HUES48 (cell line): ENCODE measurements around the gene KRT72.

Source experiments
- H3K27ac ChIP-seq: one replicate; pipeline ENCODE4 v1.7.0; 2013; ENCODE audit warnings: low read depth, low read length, inconsistent platforms
- H3K27me3 ChIP-seq: 2 replicates; pipeline ENCODE4 v1.6.1; 2013; ENCODE audit warnings: mild to moderate bottlenecking, low read length; ENCODE audit not compliant: control insufficient read depth, insufficient read depth
- H3K36me3 ChIP-seq: 2 replicates; pipeline ENCODE4 v1.6.1; 2013; ENCODE audit warnings: low read length; ENCODE audit not compliant: control insufficient read depth, insufficient read depth
- H3K4me1 ChIP-seq: 2 replicates; pipeline ENCODE4 v1.6.1; 2013; ENCODE audit warnings: mild to moderate bottlenecking, low read length; ENCODE audit not compliant: control insufficient read depth, insufficient read depth
- H3K4me3 ChIP-seq: 2 replicates; pipeline ENCODE4 v1.5.1; 2013; ENCODE audit warnings: mild to moderate bottlenecking, low read depth, low read length
- H3K9ac ChIP-seq: 2 replicates; pipeline ENCODE4 v1.6.1; 2013; ENCODE audit warnings: mild to moderate bottlenecking, low read depth, low read length, moderate library complexity
- H3K9me3 ChIP-seq: 2 replicates; pipeline ENCODE4 v1.6.1; 2013; ENCODE audit warnings: low read length; ENCODE audit not compliant: control insufficient read depth, insufficient read depth

Gene KRT72

DNA sequence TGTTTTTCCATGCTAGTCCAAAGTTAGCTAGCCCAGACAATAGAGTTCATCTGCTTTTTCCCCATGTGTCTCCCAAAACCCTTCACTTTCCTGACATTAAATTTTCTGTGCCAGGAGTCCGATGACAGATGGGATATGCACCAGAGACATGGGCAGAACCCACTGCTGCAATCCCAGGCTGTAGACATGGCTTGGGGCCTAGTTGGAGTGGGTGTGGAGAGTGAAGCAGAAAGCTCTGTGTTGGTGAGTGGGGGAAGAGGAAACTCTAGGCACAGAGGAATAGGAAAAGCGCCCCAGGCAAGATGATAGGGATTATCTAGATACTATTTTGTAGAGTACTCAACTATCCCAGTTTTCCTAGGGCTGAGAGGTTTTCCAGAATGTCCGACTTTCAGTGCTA is 22.8 kb downstream of the KRT72 start:
- H3K27ac ChIP-seq, result no peak overlapping the region
- H3K9me3 ChIP-seq, result no peaks in the 10 kb centered on the region
- H3K4me1 ChIP-seq, result no peaks in the 10 kb centered on the region
- no peaks in the 10 kb centered on the region for H3K36me3 ChIP-seq
- H3K4me3 ChIP-seq, result no peak overlapping the region
- no peaks in the 10 kb centered on the region for H3K27me3 ChIP-seq
- no peak overlapping the region for H3K9ac ChIP-seq

DNA sequence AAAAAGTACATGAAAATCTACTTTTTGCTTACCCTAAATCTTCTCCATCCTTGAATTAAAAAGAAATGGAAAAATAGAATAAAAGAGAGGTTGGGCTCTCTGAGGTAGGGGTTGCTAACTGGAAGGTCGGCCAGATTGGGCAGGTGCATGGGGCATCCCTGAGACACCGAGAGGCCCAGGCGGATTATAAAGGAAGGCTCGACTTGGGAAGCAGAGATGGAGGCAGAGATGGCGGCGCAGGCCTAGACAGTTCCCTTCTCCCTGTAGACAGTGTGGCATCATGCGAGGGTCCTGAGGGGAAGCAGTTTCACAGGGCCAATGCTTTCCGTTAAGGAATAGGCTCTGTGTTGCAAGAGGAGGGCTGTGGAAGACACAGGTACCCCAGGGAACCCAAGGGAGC is 23.9 kb downstream of the KRT72 start:
- Histone ChIP-seq H3K27ac (no peak overlapping the region), H3K9ac (no peak overlapping the region), H3K4me1 (no peaks in the 10 kb centered on the region), H3K4me3 (no peak overlapping the region), H3K27me3 (no peaks in the 10 kb centered on the region), H3K36me3 (no peaks in the 10 kb centered on the region), H3K9me3 (no peaks in the 10 kb centered on the region)

DNA sequence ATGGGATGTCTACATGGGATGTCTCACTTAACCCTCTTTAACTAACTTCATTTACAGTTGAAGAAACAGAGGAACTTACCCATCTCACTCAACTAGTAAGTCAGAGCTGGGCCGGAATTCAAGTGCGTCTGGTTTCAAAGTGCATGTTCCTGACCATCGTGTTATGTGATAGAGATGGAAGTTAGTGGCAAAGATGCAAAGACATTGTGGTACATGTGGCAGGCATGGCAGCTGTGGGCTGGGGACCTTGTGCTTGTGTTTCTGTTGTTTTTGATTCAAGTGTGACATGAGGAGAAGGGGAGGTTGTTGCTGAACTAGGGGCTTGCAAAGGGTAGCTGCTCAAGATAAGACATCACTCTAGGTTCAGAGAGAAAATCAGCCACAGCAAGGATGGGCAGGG is 25.3 kb downstream of the KRT72 start:
- Histone ChIP-seq H3K27me3 (no peaks in the 10 kb centered on the region), H3K27ac (no peak overlapping the region), H3K4me1 (no peaks in the 10 kb centered on the region), H3K4me3 (no peak overlapping the region), H3K9me3 (no peaks in the 10 kb centered on the region), H3K9ac (no peak overlapping the region), H3K36me3 (no peaks in the 10 kb centered on the region)

DNA sequence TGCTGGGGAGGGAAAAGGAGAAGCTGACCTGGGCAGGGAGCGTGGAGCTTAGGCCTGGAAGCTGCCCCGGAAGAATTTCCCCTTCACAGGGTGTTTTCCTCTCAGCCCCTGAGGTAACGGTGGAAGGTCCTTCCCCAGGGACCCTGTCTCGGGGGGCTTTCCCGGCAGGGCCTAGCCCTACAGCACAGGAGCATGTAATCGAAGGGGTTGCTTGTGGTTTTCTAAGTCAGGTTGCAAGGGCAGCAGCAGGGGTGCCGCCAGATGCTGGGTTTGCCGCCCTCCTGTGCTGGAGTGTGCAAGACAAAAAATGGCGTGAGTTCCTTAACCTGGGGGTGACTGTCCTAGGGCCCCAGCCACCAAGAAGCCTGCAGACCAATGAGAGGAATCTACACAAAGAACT is 26.0 kb downstream of the KRT72 start:
- no peaks in the 10 kb centered on the region for H3K27me3 ChIP-seq
- H3K27ac ChIP-seq, result no peak overlapping the region
- no peak overlapping the region for H3K9ac ChIP-seq
- no peak overlapping the region for H3K4me3 ChIP-seq
- H3K36me3 ChIP-seq, result no peaks in the 10 kb centered on the region
- H3K9me3 ChIP-seq, result no peaks in the 10 kb centered on the region
- no peaks in the 10 kb centered on the region for H3K4me1 ChIP-seq

DNA sequence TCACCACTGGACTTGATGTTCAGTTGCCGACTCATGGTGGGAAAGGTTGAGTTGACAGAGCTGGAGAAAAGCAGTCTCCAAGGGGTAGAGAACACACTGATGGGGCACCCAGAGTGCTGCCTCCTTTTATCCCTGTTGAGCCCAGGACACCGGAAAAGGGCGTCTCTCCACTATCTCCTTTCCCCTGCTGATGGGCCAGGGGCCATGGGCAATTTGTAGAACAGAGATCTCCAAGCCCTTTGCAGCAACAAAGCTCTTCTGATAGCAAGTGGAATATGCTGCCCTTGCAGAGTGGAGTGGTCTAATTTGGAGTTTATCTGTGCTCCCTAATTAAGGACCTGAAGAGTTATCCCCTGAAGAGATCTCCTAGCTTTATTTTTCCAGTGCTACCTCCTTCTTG is 27.5 kb downstream of the KRT72 start, which contains the start of gene KRT74:
Gene KRT74, minus strand, starts transcription at position 101 of the 400 bp plus-strand sequence. Its CDS starts 66 bp downstream, at position 35.
- Histone ChIP-seq H3K4me1 (no peaks in the 10 kb centered on the region), H3K27ac (no peak within 1 kb of the TSS), H3K4me3 (no peak within 1 kb of the TSS), H3K9ac (no peak within 1 kb of the TSS), H3K9me3 (no peaks in the 10 kb centered on the region), H3K27me3 (no peaks in the 10 kb centered on the region), H3K36me3 (no peaks in the 10 kb centered on the region)

DNA sequence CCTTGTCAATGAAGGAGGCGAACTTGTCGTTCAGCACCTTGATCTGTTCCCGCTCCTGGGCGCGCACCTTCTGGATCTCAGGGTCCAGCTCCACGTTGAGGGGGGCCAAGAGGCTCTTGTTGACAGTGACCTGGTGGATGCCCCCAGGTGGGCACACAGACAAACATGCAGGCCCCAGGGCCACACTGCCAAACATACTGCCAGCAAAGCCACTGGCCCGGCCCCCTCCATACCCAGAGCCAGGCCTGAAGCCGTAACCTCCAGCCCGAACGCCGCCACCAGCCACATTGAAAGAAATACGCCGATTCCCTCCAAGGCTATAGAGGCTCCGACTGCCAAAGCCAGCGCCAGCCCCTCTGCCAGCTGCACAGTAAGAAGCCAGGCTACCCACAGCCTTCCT is 28.0 kb downstream of the KRT72 start:
- no peaks in the 10 kb centered on the region for H3K4me1 ChIP-seq
- H3K9ac ChIP-seq, result no peak overlapping the region
- H3K36me3 ChIP-seq, result no peaks in the 10 kb centered on the region
- H3K27me3 ChIP-seq, result no peaks in the 10 kb centered on the region
- no peak overlapping the region for H3K4me3 ChIP-seq
- H3K27ac ChIP-seq, result no peak overlapping the region
- no peaks in the 10 kb centered on the region for H3K9me3 ChIP-seq

DNA sequence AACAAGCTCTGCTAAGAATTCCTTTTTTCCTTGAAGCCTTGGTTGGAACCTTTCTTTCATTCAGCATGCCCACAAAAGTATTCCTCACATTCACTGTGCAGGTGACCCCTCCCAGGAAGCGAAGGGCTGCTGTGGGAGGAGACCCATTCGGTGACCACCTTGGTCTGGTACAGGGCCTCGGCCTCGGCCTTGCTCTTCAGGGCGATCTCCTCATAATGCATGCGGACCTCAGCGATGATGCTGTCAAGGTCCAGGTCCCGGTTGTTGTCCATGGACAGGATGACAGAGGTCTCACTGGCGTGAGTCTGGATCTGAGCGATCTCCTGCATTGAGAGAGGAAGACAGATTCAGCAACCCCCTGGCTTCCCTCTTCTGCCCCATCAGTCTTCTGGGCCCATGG is 30.8 kb downstream of the KRT72 start:
- no peaks in the 10 kb centered on the region for H3K9me3 ChIP-seq
- H3K4me3 ChIP-seq, result no peak overlapping the region
- no peaks in the 10 kb centered on the region for H3K4me1 ChIP-seq
- no peak overlapping the region for H3K27ac ChIP-seq
- no peaks in the 10 kb centered on the region for H3K36me3 ChIP-seq
- H3K9ac ChIP-seq, result no peak overlapping the region
- H3K27me3 ChIP-seq, result no peaks in the 10 kb centered on the region

DNA sequence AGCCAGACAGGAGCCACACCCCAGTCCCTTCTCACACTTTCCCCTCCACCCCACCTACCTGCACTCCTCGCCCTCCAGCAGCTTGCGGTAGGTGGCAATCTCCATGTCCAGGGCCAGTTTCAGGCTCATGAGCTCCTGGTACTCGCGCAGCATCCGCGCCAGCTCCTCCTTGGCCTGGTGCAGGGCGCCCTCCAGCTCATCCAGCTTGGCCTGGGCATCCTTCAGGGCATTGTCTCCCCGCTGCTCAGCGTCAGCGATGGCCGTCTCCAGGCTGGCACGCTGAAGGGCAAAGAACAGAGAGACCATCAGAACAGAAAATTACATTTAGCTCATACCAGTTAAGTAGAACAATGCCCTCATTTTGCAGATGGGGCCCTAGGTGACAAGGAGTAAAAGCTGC is 33.2 kb downstream of the KRT72 start:
- Histone ChIP-seq H3K36me3 (no peaks in the 10 kb centered on the region), H3K27ac (no peak overlapping the region), H3K4me1 (no peaks in the 10 kb centered on the region), H3K27me3 (no peaks in the 10 kb centered on the region), H3K9me3 (no peaks in the 10 kb centered on the region), H3K4me3 (no peak overlapping the region), H3K9ac (no peak overlapping the region)

DNA sequence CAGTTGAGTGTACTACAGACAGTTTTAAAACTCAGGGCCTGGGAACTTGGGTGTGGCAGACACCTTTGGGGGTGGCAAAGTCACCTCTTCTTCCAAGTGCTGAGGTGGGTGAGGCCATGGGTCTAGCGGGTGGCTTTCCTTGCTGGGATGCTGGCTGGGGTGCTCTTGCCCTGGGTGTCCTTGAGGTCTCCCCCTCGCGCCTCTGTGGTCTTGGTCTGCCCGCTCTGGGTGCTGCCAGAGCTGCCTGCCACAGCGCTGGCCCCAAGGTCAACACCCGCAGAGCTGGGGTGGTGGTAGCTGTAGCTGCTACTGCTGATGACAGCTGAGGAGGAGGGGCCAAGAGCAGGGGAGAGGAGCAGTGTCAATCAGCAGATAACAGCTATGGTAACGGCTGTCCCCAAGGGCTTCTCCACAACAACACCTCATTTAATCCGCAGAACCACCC is 34.4 kb downstream of the KRT72 start:
- Histone ChIP-seq H3K9me3 (no peaks in the 10 kb centered on the region), H3K27ac (no peak overlapping the region), H3K4me3 (no peak overlapping the region), H3K9ac (no peak overlapping the region), H3K27me3 (no peaks in the 10 kb centered on the region), H3K4me1 (no peaks in the 10 kb centered on the region), H3K36me3 (no peaks in the 10 kb centered on the region)

DNA sequence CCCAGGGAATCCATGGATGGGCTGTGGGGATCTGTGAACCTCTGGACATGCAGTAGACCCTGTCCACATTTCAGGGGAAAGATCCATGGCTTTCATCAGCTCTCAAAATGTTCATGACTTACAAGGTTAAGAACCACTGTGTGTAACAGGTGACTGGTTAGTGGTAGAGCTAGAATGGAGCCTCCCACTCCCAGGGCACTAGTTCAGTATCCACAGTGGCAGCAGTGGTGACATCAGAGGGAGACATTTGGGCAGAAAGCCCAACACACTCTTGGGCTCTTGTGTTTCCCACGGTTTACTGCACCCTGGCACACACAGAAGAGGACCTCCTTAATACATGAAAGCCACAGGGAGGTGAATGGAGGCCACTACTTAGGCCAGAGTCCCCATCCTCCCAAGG is 36.7 kb downstream of the KRT72 start:
- H3K9ac ChIP-seq, result no peak overlapping the region
- no peak overlapping the region for H3K4me3 ChIP-seq
- H3K27me3 ChIP-seq, result no peaks in the 10 kb centered on the region
- no peak overlapping the region for H3K27ac ChIP-seq
- H3K4me1 ChIP-seq, result no peaks in the 10 kb centered on the region
- no peaks in the 10 kb centered on the region for H3K36me3 ChIP-seq
- no peaks in the 10 kb centered on the region for H3K9me3 ChIP-seq

DNA sequence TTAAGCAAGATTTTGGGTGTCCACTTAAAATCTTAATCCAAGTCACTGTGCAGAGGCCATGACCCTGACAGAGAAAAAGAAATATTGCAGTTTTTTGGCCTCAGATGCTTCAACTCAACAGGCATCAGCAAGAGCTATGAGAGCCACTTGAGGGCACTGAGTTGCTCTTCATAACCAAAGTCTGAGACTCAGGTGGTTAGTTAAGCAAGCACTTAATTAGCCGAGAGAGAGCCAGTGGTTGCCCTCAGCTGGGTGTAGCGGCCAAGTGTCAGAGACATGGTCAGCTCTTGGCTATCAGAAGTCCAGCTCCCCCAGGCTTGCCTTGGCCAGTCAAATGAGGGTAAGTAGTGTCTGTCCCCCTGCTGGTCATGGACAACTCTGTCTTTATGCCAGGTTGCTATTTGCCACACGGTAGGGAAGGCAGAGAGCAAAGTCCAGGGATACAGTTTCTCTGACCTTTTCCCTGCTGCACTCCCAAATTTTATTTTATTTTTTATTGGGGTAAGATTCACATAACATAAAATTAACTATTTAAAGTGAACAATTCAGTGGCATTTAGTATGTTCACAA is 39.3 kb downstream of the KRT72 start:
- H3K4me3 ChIP-seq, result no peak overlapping the region
- H3K27ac ChIP-seq, result no peak overlapping the region
- no peak overlapping the region for H3K9ac ChIP-seq
- H3K27me3 ChIP-seq, result no peaks in the 10 kb centered on the region
- H3K9me3 ChIP-seq, result no peaks in the 10 kb centered on the region
- H3K4me1 ChIP-seq, result no peaks in the 10 kb centered on the region
- H3K36me3 ChIP-seq, result no peaks in the 10 kb centered on the region

DNA sequence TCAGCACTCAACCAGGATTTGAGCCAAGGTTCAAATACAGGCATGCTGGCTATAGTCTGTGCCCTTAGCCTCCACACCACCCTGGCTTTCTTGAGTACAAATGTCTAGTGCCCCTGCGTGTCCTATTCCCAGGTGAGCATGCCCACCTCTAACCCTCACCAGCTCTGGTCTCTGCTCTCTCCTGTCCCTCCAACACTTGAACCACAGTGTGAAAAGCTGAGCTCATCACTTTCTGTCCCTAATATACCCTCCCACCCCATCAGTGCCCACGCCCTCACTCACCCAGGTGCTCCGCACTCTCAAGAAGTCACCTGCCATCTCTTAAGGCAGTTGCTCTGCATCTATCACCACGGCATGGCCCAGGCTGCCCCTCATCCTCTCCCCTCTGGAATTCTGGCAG is 41.3 kb downstream of the KRT72 start:
- Histone ChIP-seq H3K36me3 (no peaks in the 10 kb centered on the region), H3K9me3 (no peaks in the 10 kb centered on the region), H3K4me1 (no peaks in the 10 kb centered on the region), H3K4me3 (no peak overlapping the region), H3K9ac (no peak overlapping the region), H3K27ac (no peak overlapping the region), H3K27me3 (no peaks in the 10 kb centered on the region)
